ENCODE data around the gene IL16.

GRCh38 chr15:81227716-81228115 lies 31.0 kb downstream of the IL16 start:
- TF ChIP-seq CTCF (IDR thresholded peaks at IDR 0.05) (no peak), POLR2A (IDR thresholded peaks at IDR 0.05) (no peak)
